Left ventricle myocardium inferior (tissue), 1 donor: ENCODE data around the gene FLRT3. TPM values are rescaled to one million over a fixed set of nuclear protein-coding genes. Genes with fewer than 3 reads are reported as not detected.

Source experiments
- DNase-seq: peaks from one replicate; pipeline ENCODE4 v3.0.0-alpha.2; 2020
- H3K27ac ChIP-seq: fragments of 200-600 bp; replicated peaks from 2 replicates; pipeline ENCODE4 v1.8.0; 2021
- H3K27me3 ChIP-seq: fragments of 200-600 bp; 2 replicates; pipeline ENCODE4 v1.8.0; 2021; ENCODE audit warnings: low read depth
- H3K36me3 ChIP-seq: fragments of 200-600 bp; 2 replicates; pipeline ENCODE4 v1.8.0; 2021
- H3K4me1 ChIP-seq: fragments of 200-600 bp; 2 replicates; pipeline ENCODE4 v1.8.0; 2021
- H3K4me3 ChIP-seq: fragments of 200-600 bp; 2 replicates; pipeline ENCODE4 v1.8.0; 2021; ENCODE audit warnings: mild to moderate bottlenecking, moderate library complexity
- H3K9me3 ChIP-seq: fragments of 200-600 bp; replicated peaks from 2 replicates; pipeline ENCODE4 v1.8.0; 2021
- CTCF ChIP-seq: fragments of 200-600 bp; IDR thresholded peaks from 2 replicates; pipeline ENCODE4 v1.8.0; 2021; ENCODE audit warnings: antibody characterized with exemption, mild to moderate bottlenecking, borderline replicate concordance
- intact Hi-C: fragments of 100-400 bp; cut with micrococcal nuclease; formaldehyde crosslinking; loops from one replicate; pipeline ENCODE4 v1.11.0; 2022
- total RNA-seq: library from RNA; stranded (reverse); fragmentation: NEBNext Ultra II Directional; extraction: Animal tissue kit (Norgen Biotek cat#: 25700); gene quantifications from one replicate; pipeline ENCODE4 v1.2.1, GENCODE V29; 2021
- donor health status: DM: no; HTN: yes; CAD: no; lungs with severe emphysema.

FLRT3 gene
- total RNA-seq, 1 donor from 2014 or later: 0.05 TPM

- no peak overlapping the region for H3K27ac ChIP-seq
- H3K9me3 ChIP-seq: no peaks in the 10 kb centered on the region
- no peaks in the 10 kb centered on the region for H3K27me3 ChIP-seq
- intact Hi-C loops: no loop called here
- H3K36me3 ChIP-seq: no peaks in the 10 kb centered on the region
- H3K4me3 ChIP-seq: no peak overlapping the region
- no peak for DNase-seq
- TF ChIP-seq CTCF: no peak
- no peaks in the 10 kb centered on the region for H3K4me1 ChIP-seq
Measured at GRCh38 chr20:14282140-14282539, 55.3 kb downstream of the FLRT3 start.
